Neural cell (in vitro differentiated cells): ENCODE data around the gene IL10RA.

Source experiments
- MXI1 ChIP-seq: fragments of 450-650 bp; conservative IDR thresholded peaks from 2 replicates; pipeline ENCODE4 v1.6.1; 2014; ENCODE audit warnings: antibody characterized with exemption, mild to moderate bottlenecking; ENCODE audit not compliant: poor library complexity, severe bottlenecking
- RAD21 ChIP-seq: fragments of 450-650 bp; conservative IDR thresholded peaks from 2 replicates; pipeline ENCODE4 v1.6.1; 2014; ENCODE audit warnings: antibody characterized with exemption, mild to moderate bottlenecking, moderate library complexity
- TF ChIP-seq, protein P1 (sequence below): fragments of 450-650 bp; IDR thresholded peaks from 2 replicates; pipeline ENCODE4 v1.5.1; 2014; ENCODE audit warnings: antibody characterized with exemption, mild to moderate bottlenecking, moderate library complexity; ENCODE audit not compliant: poor library complexity, severe bottlenecking

DNA sequence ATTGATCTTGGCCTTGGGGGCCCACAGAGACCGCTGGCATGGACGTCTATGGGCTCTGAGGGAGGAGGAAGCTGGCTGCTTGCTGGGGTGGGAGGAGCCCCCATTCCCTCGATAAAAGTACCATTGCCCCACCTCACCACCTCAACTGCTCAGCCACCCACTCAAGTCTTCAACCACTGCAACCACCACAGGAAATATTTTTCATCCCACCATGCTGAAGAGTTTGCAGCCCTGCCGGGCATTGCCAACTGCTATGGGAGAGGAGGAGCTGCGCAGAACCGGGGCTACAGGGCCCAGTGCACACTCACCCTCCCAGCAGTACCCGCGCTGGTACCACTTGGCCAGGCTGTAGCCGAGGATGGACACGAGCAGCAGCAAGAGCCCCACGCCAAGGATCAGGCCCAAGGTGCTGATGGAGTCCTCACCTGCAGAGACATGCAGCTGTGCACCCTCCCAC, 29.2 kb downstream of the IL10RA start:
- TF ChIP-seq, protein P1, sequence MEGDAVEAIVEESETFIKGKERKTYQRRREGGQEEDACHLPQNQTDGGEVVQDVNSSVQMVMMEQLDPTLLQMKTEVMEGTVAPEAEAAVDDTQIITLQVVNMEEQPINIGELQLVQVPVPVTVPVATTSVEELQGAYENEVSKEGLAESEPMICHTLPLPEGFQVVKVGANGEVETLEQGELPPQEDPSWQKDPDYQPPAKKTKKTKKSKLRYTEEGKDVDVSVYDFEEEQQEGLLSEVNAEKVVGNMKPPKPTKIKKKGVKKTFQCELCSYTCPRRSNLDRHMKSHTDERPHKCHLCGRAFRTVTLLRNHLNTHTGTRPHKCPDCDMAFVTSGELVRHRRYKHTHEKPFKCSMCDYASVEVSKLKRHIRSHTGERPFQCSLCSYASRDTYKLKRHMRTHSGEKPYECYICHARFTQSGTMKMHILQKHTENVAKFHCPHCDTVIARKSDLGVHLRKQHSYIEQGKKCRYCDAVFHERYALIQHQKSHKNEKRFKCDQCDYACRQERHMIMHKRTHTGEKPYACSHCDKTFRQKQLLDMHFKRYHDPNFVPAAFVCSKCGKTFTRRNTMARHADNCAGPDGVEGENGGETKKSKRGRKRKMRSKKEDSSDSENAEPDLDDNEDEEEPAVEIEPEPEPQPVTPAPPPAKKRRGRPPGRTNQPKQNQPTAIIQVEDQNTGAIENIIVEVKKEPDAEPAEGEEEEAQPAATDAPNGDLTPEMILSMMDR = no peak
- TF ChIP-seq MXI1 = no peak
- TF ChIP-seq RAD21 = no peak
